Measurements from ENCODE around the gene TRMT112. TPM values are rescaled to one million over a fixed set of nuclear protein-coding genes. Genes with fewer than 3 reads are reported as not detected.
"Not testable (repeated sequence)": the region's sequence is repeated elsewhere in the genome, so short reads cannot be mapped to it uniquely, and the experiment has no call there.

Gene TRMT112
- total RNA-seq, 1 experiment from 2014 or later = 378 TPM

DNA sequence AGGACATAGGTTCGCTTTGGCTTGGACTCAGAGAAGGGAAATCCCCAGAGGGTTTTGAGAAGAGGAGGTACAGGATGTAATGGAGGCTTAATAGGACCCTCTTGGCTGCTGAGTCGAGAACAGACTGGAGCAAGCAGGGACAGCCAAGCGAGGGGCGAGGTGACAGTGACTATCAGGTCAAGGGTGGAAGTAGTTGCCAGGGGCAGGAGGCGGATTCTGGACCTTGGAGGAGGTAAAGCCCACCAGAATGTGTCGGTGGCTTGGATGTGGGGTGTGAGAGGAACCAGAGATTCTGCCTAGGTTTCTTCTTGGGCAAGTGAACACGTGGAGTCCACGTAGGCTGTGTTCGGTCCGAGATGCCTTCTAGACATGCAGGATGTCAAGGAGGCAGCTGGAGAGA lies 4.4 kb downstream of the TRMT112 start:
- DNase-seq (ENCODE audit: low read depth) = no peak

DNA sequence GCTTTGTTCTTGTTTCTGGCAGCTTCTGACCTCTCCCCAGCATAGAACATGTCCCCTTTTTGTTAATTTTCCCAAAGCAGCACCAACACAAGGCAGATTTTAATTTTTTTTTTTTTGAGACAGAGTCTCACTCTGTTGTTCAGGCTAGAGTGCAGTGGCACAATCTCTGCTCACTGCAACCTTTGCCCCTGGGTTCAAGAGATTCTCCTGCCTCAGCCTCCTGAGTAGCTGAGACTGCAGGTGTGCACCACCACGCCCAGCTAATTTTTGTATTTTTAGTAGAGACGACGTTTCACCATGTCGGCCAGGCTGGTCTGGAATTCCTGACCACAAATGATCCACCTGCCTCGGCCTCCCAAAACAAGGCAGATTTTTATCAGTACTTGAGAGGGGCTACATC lies 9.6 kb downstream of the TRMT112 start:
- DNase-seq (ENCODE audit: low read depth) = not testable (repeated sequence)

DNA sequence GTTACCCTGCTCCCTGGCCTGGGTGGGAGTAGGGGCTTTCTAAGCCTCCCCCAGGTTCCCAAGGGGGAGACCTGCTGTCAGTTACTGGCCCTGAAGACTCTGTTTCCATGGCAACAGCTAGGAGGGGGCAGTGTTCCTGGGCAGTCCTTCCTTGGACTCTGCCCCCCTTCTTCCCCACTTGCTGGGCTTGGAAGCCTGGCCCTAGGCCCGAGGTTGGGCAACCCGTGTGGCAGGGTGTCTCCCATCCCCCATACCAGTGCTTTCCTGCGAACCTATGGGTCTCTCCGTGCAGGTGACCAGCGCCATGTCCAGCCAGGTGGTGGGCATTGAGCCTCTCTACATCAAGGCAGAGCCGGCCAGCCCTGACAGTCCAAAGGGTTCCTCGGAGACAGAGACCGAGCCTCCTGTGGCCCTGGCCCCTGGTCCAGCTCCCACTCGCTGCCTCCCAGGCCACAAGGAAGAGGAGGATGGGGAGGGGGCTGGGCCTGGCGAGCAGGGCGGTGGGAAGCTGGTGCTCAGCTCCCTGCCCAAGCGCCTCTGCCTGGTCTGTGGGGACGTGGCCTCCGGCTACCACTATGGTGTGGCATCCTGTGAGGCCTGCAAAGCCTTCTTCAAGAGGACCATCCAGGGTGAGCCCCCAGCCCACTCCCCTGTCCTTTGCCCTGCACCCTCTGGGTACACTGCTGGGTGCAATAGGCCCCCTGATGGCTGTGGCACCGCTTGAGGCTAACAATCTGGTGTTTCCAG lies 10.3 kb downstream of the TRMT112 start:
- no peak for DNase-seq (ENCODE audit: low read depth)

DNA sequence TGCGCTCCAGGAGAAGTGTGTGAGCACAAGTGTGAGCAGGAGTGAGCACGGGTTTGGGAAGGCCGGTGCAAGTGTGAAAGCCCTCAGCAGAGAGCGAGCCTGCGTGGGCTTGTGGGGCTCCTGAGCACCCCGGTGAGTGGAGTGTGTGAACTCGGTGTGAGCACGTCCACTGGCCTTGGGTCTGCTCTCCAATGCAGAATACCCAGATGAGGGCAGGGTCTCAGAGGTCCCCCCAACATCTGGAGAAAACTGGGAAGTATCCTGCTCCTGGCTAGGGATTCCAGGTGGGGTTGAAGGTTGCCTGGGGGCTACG lies 10.8 kb downstream of the TRMT112 start:
- no peak for DNase-seq (ENCODE audit: low read depth)

DNA sequence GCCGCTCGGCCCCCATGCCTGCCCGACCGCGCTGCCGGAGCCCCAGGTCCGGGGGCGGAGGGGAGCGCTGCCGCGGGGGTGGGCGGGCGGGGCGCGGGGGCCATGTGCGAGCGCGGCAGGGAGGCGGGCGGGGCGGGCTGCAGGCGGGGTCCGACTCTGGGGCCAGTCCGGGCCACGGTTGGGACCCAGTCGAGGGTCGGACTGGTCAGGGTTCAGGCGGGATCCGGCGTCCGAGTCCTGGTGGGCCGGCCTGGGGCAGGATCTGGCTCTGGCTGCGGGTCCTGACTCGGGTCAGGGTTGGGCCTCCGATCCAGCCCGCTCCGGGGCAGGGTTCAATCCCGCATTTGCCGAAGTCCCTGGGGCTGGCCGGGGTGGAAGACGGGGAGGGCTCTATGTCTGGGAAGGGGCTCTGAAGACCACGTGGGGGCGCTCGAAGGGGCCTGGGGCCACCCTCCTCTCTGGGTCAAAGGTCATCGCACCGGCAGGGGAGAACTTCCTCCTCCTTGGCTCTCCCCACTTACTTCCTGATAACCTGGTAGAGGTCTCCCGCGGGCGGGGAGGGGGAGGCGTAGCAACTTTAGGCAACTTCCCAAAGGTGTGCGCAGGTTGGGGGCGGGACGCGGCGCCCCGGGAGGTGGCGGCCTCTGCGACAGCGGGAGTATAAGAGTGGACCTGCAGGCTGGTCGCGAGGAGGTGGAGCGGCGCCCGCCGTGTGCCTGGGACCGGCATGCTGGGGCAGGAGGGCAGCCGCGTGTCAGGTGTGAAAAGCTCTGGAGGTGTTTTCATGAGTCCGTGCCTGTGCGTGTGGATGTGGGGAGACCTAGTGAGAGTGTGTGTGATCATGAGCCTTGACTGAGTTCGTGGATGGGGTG lies 11.4 kb downstream of the TRMT112 start:
- peak; percentile 55 for DNase-seq (ENCODE audit: low read depth)

DNA sequence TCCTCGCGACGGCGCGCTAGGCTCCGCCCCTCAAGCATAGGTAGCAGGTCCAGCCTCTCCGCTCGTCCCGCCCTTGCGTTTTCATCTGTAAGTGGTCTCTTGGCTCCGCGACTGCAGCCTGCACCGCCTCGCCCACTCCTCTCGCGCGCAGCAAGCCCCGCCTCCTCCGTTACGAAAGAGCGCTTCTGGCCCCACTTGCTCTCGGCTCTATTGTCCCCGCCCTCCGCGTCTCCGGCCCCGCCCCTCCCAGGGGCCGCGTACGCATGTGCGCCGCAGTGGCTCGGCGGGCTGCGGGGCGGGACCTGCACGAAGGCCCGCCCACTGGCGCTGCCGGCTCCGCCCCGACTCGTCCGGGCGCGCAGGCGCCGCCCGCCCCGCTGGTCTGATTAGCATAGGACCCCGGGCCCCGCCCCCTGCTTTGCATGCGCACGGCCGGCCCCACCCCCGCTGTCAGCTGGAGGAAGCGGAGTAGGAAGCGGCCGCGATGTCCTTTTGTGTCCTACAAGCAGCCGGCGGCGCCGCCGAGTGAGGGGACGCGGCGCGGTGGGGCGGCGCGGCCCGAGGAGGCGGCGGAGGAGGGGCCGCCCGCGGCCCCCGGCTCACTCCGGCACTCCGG lies 12.2 kb downstream of the TRMT112 start, which contains the start of gene ESRRA:
TSS of gene ESRRA (plus strand) at position 450 of the 616 bp plus-strand sequence. CDS start 1,656 bp downstream, outside the sequence.
- peak; percentile 97 for DNase-seq (ENCODE audit: low read depth)

DNA sequence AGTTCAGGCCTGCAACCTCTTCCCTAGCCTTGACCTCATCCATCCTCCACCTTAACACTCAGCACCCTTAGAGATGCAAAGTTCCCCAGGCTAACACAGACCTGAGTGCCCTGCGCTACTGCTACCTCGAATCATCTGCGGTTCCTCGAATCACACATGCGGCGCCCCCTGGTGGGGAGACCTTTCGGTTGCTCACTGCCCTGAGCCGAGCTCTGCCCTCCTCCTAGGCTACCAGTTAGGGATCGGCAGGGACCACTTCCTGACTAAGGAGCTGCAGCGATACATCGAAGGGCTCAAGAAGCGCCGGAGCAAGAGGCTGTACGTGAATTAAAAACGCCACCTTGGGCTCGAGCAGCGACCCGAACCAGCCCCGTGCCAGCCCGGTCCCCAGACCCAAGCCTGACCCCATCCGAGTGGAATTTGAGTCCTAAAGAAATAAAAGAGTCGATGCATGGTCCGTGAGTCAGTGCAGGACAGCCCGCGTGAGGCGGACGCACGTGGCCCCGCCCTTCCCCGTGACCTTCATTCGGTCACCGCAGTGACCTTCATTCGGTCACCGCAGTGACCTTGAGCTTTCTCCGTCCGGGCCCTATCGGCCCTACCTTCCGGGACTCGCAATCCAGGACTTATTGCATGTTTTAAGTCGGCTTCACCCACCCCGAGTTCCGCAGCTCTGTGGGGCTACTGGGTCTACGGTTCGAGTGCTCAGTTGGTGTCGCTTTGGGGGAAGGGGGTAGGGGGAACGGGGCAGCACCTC lies 12.9 kb downstream of the TRMT112 start:
- DNase-seq (ENCODE audit: low read depth) = peak; percentile 89

DNA sequence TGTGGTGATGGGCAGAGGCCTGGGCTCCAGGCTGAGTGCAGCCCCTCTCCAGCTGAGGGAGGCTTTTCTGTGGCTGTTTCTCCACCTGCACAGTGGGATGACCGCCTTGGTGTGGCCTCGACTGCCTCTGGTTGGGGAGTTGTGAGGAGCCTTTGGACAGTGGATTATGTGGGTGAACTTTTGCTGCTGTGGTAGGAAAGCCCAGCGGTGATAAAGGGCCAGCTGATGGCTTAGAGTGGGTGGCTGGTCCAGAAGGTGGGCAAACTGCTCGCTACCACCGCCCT lies 13.4 kb downstream of the TRMT112 start:
- no peak for DNase-seq (ENCODE audit: low read depth)

DNA sequence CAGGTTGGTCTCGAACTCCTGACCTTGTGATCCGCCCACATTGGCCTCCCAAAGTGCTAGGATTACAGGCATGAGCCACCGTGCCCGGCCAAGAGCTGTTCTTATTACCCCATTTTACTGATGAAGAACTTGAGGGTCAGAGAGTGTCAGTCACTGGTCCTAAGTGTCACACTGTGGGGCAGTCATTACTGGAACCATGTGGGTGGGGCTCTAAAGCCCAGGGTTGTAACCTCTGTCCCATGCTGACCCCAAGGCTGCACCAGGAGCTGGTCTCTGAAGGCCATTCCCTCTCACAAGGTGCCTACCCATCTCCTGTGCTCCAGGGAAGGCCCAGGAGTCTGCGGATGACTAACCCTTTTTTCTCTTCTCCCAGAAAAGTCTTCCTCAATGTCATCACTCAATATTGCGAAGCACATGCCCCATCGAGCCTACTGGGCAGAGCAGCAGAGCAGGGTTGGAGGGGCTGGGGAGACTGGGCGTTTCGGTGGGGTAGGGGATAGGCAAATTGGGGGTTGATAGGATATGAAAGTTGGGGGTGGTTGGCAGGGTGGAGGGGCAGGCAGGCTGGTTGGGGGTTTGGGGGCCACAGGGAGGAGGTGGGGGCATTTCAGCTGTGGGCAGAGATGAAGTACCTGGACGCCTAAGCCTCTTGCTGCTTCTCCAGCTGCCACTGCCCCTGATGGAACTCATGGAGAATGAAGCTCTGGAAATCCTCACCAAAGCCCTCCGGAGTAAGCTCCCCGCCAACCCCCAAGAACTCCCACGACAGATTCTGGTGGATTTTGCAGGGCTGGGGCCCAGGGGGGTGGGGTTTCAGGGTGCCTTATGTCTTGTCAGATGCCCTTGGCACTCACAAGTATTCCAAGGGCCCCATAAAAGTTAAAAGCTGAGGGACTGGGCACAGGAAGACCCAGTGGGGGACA lies 14.0 kb downstream of the TRMT112 start:
- DNase-seq (ENCODE audit: low read depth) = no peak

DNA sequence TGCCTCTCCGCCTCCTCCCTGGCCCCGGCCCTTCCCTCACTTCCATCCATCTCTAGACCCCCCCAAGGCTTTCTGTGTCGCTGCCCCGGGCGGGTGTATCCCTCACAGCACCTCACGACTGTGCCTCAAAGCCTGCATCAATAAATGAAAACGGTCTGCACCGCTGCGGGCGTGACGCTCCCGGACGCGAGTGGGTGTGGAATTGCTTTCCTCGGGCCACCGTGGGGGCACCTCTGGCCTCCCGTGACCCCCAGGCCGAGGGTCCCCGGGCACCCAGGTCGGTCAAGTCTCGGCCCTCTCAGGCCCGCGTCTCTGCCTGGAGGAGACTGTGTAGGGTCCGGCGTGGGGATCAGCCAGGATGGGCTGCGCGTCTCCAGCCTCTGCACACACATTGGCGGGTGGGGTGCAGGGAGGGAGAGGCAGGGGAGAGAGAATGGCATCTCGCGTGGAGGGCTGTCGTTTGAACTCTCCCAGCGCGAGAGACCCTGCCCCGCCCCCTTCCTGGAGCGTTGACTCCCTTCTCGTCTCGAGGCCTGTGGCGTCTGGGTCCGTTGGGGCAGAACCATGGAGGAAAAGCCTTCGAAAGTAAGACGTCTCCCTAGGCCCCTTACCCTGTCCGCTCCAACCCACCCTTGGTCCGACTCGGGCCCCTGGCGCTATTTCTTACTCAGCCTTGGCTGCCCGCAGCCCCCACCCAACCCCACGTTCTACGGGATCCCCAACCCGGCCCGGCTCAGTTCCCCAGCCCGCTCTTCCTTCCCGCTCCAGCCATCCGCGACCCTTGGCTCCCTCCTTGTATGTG lies 17.3 kb downstream of the TRMT112 start, which contains the start of gene CATSPERZ:
TSS of gene CATSPERZ (plus strand) at position 512 of the 802 bp plus-strand sequence. CDS start at position 565, 53 bp downstream.
- DNase-seq (ENCODE audit: low read depth) = no peak

DNA sequence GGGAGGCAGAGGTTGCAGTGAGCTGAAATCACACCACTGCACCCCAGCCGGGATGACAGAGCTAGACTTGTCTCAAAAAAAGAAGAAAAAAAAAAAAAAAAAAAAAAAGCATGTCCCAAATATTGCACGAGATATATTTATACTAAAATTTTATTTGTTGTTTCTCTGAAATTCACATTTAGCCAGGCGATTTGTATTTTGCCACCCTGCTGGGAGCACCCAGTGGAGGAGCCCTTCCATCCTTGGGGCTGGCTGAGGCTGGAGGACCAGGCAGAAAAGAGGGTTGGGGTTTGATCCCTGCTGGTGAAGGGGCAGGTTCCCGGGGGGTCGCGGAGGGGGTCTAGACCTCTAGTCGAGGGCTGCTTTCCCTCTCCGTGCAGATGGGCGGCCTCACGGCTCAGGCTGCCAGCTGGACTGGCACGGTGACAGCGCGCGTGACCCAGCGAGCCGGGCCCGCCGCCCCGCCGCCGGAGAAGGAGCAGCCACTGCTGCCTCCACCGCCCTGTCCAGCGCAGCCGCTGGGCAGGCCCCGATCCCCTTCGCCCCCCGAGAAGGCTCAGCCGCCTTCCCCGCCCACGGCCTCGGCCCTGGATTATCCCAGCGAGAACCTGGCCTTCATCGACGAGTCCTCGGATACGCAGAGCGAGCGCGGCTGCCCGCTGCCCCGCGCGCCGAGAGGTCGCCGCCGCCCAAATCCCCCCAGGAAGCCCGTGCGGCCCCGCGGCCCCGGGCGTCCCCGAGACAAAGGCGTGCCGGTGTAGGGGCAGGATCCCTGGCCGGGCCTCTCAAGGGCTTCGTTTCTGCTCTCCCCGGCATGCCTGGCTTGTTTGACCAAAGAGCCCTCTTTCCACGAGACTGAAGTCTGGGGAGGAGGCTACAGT lies 18.2 kb downstream of the TRMT112 start:
- DNase-seq (ENCODE audit: low read depth) = peak; percentile 25

DNA sequence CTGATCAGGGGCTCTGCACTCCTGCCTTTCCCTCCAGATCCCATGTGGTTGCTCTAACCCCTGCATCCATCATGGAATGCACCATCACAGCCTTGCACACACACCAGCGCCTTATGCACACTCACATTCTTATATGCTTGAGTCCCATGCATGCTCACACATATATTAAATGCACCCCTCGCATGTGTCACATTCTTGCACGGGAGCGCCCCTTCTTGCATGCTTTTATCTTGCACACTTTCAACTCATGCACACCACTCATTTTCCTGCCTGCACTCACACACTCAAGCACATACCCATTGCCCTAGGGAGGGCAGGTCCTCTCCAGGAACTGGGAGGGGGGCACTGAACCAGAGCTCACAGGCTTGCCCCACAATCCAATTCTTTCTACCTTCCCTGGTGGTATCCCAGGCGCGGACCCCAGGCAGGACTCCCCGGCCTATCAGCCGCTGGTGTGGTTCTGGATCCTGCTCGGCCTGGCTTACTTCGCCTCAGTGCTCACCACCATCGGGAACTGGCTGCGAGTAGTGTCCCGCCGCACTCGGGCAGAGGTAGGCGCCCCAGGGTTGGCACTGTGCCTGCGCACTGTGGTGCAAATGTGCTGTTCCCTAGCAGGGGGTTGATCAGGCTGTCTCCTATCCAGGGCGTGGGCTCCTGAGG lies 19.5 kb downstream of the TRMT112 start:
- no peak for DNase-seq (ENCODE audit: low read depth)

DNA sequence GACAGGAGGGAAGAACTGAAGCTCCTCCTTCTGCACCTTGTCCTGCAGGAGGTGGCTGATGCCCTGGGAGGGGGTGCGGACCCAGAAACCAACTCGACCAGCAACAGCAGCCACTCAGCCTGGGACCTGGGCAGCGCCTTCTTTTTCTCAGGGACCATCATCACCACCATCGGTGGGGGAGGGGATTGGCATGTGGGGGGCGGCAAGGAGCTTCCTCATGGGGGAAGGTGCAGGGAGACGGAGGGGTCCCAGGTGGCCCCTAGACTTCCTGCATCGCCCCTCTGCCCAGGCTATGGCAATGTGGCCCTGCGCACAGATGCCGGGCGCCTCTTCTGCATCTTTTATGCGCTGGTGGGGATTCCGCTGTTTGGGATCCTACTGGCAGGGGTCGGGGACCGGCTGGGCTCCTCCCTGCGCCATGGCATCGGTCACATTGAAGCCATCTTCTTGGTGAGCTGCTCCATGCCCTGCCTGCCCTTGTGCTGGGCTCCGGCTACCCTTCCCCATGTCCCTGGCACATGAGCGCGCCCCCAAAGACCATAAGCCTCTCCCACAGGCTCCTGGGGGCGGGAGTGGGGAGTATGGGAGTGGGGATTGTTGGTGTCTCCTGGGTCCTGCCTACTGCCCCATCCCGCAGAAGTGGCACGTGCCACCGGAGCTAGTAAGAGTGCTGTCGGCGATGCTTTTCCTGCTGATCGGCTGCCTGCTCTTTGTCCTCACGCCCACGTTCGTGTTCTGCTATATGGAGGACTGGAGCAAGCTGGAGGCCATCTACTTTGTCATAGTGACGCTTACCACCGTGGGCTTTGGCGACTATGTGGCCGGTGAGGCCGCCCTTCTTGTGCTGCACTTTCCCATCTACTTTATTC lies 20.3 kb downstream of the TRMT112 start:
- no peak for DNase-seq (ENCODE audit: low read depth)

DNA sequence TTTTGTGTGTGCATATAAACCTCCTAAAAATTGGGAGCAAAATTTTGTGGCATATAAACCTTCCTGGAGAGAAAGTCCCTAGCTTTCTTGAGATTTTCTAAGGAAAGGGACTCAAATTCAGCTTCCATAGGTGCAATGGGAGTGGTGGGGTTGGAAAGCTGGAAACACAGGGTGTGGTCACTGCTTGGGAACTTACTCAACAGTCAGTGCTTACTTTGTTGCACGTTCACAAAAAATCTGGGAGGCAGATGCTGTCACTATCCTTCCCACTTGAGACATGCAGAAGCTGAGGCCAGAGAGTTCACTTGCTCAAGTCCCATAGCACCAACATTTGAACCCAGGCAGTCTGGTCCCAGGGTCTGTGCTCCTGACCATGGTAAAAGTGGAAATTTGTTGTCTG lies 21.1 kb downstream of the TRMT112 start:
- DNase-seq (ENCODE audit: low read depth) = no peak

DNA sequence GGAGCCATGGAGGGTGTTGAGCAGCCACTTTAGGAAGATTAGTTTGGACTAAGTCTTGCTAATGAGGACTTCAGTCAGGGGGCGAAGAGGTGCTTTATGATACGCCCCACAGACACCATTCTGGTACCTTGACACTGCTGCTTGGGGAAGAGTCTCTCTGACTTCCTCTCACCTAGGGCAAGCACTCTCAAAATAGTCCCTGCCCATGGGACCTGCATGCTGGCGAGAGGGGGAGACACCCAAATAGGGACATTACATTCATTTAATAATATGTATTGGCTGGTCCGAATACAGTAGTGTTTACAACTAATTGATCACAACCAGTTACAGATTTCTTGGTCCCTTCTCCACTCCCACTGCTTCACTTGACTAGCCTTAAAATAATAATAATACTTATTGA lies 21.6 kb downstream of the TRMT112 start:
- no peak for DNase-seq (ENCODE audit: low read depth)

DNA sequence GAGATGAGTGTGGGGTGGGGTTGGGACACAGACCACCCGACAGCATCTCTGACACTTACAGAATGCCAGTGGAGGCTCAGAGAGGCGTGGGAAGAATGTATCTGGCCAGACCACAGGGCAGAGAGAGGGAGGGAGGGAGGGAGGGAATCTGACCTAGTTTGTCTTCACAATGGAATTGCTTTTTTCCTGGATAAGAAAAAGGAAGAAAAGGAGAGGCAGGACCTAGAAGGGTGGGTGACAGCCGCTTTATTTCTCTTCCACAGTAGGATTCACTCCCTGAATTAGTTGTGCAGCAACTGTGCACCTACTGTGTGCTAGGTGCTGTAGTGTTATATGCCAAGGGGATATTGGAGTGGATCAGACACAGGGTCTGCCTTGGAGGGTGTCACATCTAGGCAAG lies 22.6 kb downstream of the TRMT112 start:
- DNase-seq (ENCODE audit: low read depth) = no peak

DNA sequence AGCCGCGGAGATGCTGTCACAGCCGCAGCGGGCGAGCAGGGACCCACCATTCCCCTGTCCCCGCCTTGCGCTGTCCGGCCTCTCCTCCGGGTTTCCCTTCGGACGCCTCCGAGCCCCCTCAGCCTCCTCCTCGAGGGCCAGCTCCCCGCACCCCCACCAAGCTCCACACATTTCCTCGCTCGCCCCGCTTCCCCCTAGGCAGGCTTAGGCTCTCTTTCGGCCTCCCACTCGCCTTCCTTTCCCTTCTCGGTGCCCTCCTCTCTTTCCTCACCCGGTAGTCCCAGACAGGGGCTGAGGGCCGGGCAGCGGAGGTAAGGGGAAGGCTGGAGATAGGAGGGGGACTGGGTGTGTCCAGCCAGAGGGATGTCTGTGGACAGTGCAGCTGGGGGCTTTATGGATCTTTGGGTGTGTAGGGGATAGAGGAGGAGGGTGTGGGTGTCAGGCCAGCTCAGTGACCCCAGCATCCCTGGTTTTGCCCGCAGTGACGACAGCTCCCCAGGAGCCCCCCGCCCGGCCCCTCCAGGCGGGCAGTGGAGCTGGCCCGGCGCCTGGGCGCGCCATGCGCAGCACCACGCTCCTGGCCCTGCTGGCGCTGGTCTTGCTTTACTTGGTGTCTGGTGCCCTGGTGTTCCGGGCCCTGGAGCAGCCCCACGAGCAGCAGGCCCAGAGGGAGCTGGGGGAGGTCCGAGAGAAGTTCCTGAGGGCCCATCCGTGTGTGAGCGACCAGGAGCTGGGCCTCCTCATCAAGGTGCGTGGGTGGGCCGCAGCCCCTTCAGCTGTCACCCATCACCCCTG lies 24.7 kb downstream of the TRMT112 start:
- DNase-seq (ENCODE audit: low read depth) = no peak
